K562 (cell line): ENCODE data around the gene PRRC2A. TPM values are rescaled to one million over a fixed set of nuclear protein-coding genes. Genes with fewer than 3 reads are reported as not detected.
A peak's percentile ranks its signal among the peaks of the same experiment; 100 is the strongest.

ENCODE experiments used
- BRF1 ChIP-seq: IDR thresholded peaks from 3 replicates; pipeline ENCODE4 v1.6.1; 2011; ENCODE audit warnings: borderline replicate concordance, mild to moderate bottlenecking; ENCODE audit not compliant: insufficient read length; ENCODE audit errors: extremely low read depth
- CAMTA2 ChIP-seq: fragments of 250-450 bp; sonication (Bioruptor Pico); conservative IDR thresholded peaks from 2 replicates; pipeline ENCODE4 v1.5.1; 2022
- CTBP1 ChIP-seq: fragments of 450-650 bp; IDR thresholded peaks from 2 replicates; pipeline ENCODE4 v1.6.1; 2016; ENCODE audit warnings: borderline replicate concordance
- CXXC5 ChIP-seq: fragments of 250-450 bp; sonication (Bioruptor Pico); IDR thresholded peaks from 2 replicates; pipeline ENCODE4 v1.8.0; 2022; ENCODE audit warnings: inconsistent platforms, mild to moderate bottlenecking, moderate library complexity
- EHMT2 ChIP-seq: fragments of 450-650 bp; IDR thresholded peaks from 2 replicates; pipeline ENCODE4 v1.6.1; 2018; ENCODE audit warnings: antibody characterized with exemption
- ETV5 ChIP-seq: sonication (generic); formaldehyde crosslinking; IDR thresholded peaks from 2 replicates; pipeline ENCODE4 v1.4.0; 2020; ENCODE audit warnings: low read depth, mild to moderate bottlenecking, missing genetic modification reagents
- GATAD2B ChIP-seq: fragments of 450-650 bp; IDR thresholded peaks from 2 replicates; pipeline ENCODE4 v1.6.1; 2017; ENCODE audit warnings: mild to moderate bottlenecking, borderline replicate concordance
- HDAC3 ChIP-seq: fragments of 450-650 bp; IDR thresholded peaks from 2 replicates; pipeline ENCODE4 v1.6.1; 2018; ENCODE audit warnings: borderline replicate concordance, mild to moderate bottlenecking, moderate library complexity; ENCODE audit not compliant: partially characterized antibody
- HMG20B ChIP-seq: fragments of 250-450 bp; sonication (Bioruptor Pico); IDR thresholded peaks from 2 replicates; pipeline ENCODE4 v1.5.0; 2021; ENCODE audit warnings: mild to moderate bottlenecking
- ILK ChIP-seq: fragments of 450-650 bp; IDR thresholded peaks from 2 replicates; pipeline ENCODE4 v1.6.1; 2016; ENCODE audit warnings: missing genetic modification characterization, low read depth, mild to moderate bottlenecking, missing compliant biosample characterization, moderate library complexity, borderline replicate concordance
- IRF2 ChIP-seq: sonication (generic); formaldehyde crosslinking; IDR thresholded peaks from 2 replicates; pipeline ENCODE4 v1.8.1; 2022; ENCODE audit warnings: mild to moderate bottlenecking, missing genetic modification reagents
- PHTF2 ChIP-seq: fragments of 250-450 bp; sonication (Bioruptor Pico); IDR thresholded peaks from 2 replicates; pipeline ENCODE4 v1.5.0; 2021; ENCODE audit warnings: mild to moderate bottlenecking
- PML ChIP-seq: IDR thresholded peaks from 2 replicates; pipeline ENCODE4 v1.6.1; 2012; ENCODE audit warnings: low read length, inconsistent platforms
- RAD21 ChIP-seq, 2 experiments: fragments of 250-450 bp in 1 of 2; fragments of 450-650 bp in 1 of 2; sonication (Bioruptor Pico) in 1 of 2; formaldehyde crosslinking in 1 of 2; IDR thresholded peaks in 1 of 2; conservative IDR thresholded peaks in 1 of 2; 2 replicates each; pipeline versions ENCODE4 v1.4.0 to v1.8.0; 2020 to 2022; ENCODE audit warnings: mild to moderate bottlenecking in 2 of 2, moderate library complexity in 1 of 2
- SLC30A9 ChIP-seq: fragments of 250-450 bp; sonication (Bioruptor Pico); IDR thresholded peaks from 2 replicates; pipeline ENCODE4 v1.8.0; 2022; ENCODE audit warnings: mild to moderate bottlenecking, moderate library complexity
- SRF ChIP-seq, 2 experiments: fragments of 250-450, 450-650 bp in 1 of 2; sonication (Bioruptor Pico) in 1 of 2; sonication (generic) in 1 of 2; formaldehyde crosslinking; IDR thresholded peaks; 2 replicates each; pipeline versions ENCODE4 v1.5.0 to v1.5.1; 2020 to 2022; ENCODE audit warnings: mild to moderate bottlenecking in 1 of 2, missing genetic modification reagents in 1 of 2
- TCF7L2 ChIP-seq: fragments of 150-350 bp; IDR thresholded peaks from 2 replicates; pipeline ENCODE4 v1.6.1; 2016; ENCODE audit warnings: low read depth, mild to moderate bottlenecking, low read length, moderate library complexity
- YY1 ChIP-seq, 3 experiments: IDR thresholded peaks; 2 replicates each; pipeline ENCODE4 v1.6.1; 2011; ENCODE audit warnings: low read length in 2 of 3, mild to moderate bottlenecking in 2 of 3, moderate library complexity in 2 of 3, borderline replicate concordance in 1 of 3, control low read depth in 1 of 3, low read depth in 1 of 3; ENCODE audit not compliant: insufficient read depth in 3 of 3, insufficient replicate concordance in 2 of 3, control insufficient read depth in 1 of 3, insufficient read length in 1 of 3; ENCODE audit errors: extremely low read depth in 1 of 3
- ZBTB2 ChIP-seq: fragments of 450-650 bp; IDR thresholded peaks from 2 replicates; pipeline ENCODE4 v1.6.1; 2016; ENCODE audit warnings: antibody characterized with exemption
- ZNF197 ChIP-seq: fragments of 200-800 bp; sonication (Bioruptor generic); IDR thresholded peaks from 2 replicates; pipeline ENCODE4 v1.6.1; 2016; ENCODE audit warnings: low read depth, missing genetic modification characterization, missing compliant biosample characterization
- ZNF507 ChIP-seq: conservative IDR thresholded peaks from 2 replicates; pipeline ENCODE4 v1.6.1; 2017; ENCODE audit warnings: missing genetic modification characterization, missing compliant biosample characterization
- ZNF583 ChIP-seq: fragments of 250-450 bp; sonication (Bioruptor Pico); IDR thresholded peaks from 2 replicates; pipeline ENCODE4 v1.4.0; 2020
- ZNF79 ChIP-seq: fragments of 250-450 bp; sonication (Bioruptor Pico); IDR thresholded peaks from 2 replicates; pipeline ENCODE4 v1.4.0; 2020; ENCODE audit warnings: low read depth, mild to moderate bottlenecking, moderate library complexity
- polyA plus RNA-seq, 8 experiments: library from polyadenylated mRNA; depleted of rRNA in 4 of 8; stranded (reverse) in 5 of 8; unstranded in 3 of 8; fragments of >200 nt; fragmentation: Nextera tagmentation in 2 of 8; fragmentation: Illumina TruSeq in 1 of 8; extraction: Ambion mirVana in 2 of 8; extraction: Trizol in 1 of 8; gene quantifications; 2 replicates each; pipeline versions ENCODE4 v1.2.1 to v1.2.3, GENCODE V29; 2011 to 2014; ENCODE audit warnings: inconsistent platforms in 1 of 8, missing spikeins in 1 of 8
- total RNA-seq, 7 experiments: library from RNA; depleted of rRNA in 6 of 7; stranded (reverse); fragments of >200 nt in 6 of 7; fragmentation: Illumina TruSeq in 2 of 7; extraction: Trizol in 2 of 7; gene quantifications; 2 replicates each; pipeline versions ENCODE4 v1.2.1 to v1.2.3, GENCODE V29; 2011 to 2021; ENCODE audit warnings: low replicate concordance in 1 of 7
- TF ChIP-seq, protein P1 (sequence below): sonication (generic); formaldehyde crosslinking; IDR thresholded peaks from 2 replicates; pipeline ENCODE4 v1.4.0; 2020; ENCODE audit warnings: mild to moderate bottlenecking, missing genetic modification reagents

The PRRC2A gene
- total and polyA plus RNA-seq, 9 of the 15 experiments (the other 6 are each of a cell fraction or from before 2014, with no cell fraction given): 1.0 to 332 (median 63.0) TPM

DNA sequence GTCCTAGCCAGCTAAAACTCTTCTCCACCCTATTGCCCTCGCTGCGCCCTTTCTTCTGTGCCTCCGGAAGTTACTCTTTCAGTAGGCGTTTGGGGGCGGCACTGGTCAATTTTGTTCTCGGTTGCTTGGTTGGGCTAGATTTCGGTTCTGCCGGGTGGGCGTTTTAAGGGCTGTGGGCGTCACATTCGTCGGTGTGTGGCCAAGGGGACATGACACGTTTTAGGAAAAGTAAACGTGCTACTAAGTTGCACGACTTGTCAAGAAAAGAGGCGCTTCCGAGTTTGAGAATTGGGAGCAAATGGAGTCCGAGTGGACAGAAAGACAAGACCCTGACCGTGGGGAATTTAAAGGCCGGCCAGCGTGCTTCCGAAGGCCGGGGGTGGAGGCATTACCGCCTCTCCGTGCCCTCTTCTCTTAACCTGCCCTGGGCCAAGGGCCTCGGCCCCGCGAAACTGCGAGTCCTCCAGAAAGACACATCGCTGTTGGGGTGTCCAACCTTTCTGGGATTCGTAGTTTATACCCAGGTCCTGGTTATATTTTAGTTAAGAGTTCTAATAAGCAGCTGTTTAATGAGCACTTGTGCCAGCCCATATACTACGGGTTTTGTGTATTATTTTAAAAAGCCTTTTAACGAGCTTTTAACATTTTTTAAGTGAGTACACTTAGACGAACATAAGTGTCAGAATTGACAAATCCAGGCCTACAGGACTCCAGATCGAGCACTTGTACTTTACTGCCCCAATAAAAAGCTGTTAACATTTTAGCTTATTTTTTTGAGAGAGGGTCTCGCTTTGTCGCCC, 32.6 kb downstream of the PRRC2A start (continued):
- TF ChIP-seq ZBTB2 (no peak; the same call in 1 of the 2 replicates), CXXC5 (CRISPR knock-in tag) (no peak), ILK (tag) (no peak), PML (peak; percentile 71), HMG20B (CRISPR knock-in tag) (peak; percentile 28; the same call in 1 of the 2 replicates), YY1 (IDR thresholded peaks at IDR 0.05; ENCODE audit: borderline replicate concordance in 1 of 3, control insufficient read depth in 1 of 3, extremely low read depth in 1 of 3, insufficient read depth in 3 of 3, insufficient read length in 1 of 3, insufficient replicate concordance in 2 of 3, low read depth in 1 of 3, low read length in 2 of 3) (peak in 1 of 3 experiments; percentile 71), RAD21 (CRISPR knock-in tag; conservative IDR thresholded peaks at IDR 0.05 in 1 of 2, IDR thresholded peaks at IDR 0.05 in 1 of 2) (peak in 1 of 2 experiments; percentile 52; a peak in 2 of 4 replicates), ETV5 (CRISPR knock-in tag) (peak; percentile 99), GATAD2B (no peak), EHMT2 (peak; percentile 77), ZNF197 (peak; percentile 64), ZNF583 (CRISPR knock-in tag) (0 out of 2 replicates have a peak, but pooled peaks have one; percentile 17), CTBP1 (peak; percentile 92; the same call in 1 of the 2 replicates), TCF7L2 (no peak), BRF1 (no peak), CAMTA2 (peak; percentile 32; the same call in 1 of the 2 replicates), SLC30A9 (no peak), IRF2 (no peak), ZNF507 (no peak), SRF (CRISPR knock-in tag; IDR thresholded peaks at IDR 0.05) (no peak), PHTF2 (CRISPR knock-in tag) (no peak), HDAC3 (no peak), ZNF79 (CRISPR knock-in tag) (0 out of 2 replicates have a peak, but pooled peaks have one; percentile 48)
- TF ChIP-seq, protein P1, sequence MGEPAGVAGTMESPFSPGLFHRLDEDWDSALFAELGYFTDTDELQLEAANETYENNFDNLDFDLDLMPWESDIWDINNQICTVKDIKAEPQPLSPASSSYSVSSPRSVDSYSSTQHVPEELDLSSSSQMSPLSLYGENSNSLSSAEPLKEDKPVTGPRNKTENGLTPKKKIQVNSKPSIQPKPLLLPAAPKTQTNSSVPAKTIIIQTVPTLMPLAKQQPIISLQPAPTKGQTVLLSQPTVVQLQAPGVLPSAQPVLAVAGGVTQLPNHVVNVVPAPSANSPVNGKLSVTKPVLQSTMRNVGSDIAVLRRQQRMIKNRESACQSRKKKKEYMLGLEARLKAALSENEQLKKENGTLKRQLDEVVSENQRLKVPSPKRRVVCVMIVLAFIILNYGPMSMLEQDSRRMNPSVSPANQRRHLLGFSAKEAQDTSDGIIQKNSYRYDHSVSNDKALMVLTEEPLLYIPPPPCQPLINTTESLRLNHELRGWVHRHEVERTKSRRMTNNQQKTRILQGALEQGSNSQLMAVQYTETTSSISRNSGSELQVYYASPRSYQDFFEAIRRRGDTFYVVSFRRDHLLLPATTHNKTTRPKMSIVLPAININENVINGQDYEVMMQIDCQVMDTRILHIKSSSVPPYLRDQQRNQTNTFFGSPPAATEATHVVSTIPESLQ (CRISPR knock-in tag): no peak; the same call in 1 of the 2 replicates
